DOHH2 (cell line): ENCODE measurements around the gene KLHL33.

ENCODE experiments used
- CTCF ChIP-seq: fragments of 200-600 bp; sonication (generic); IDR thresholded peaks from one replicate; pipeline ENCODE4 v1.5.1; 2014; ENCODE audit warnings: antibody characterized with exemption, mild to moderate bottlenecking, low read depth, low read length; ENCODE audit not compliant: poor library complexity, severe bottlenecking
- EZH2phosphoT487 ChIP-seq: fragments of 200-600 bp; sonication (generic); IDR thresholded peaks from 2 replicates; pipeline ENCODE4 v1.6.1; 2017; ENCODE audit warnings: borderline replicate concordance, mild to moderate bottlenecking, antibody characterized with exemption, low read length, moderate library complexity, mixed read lengths

DNA sequence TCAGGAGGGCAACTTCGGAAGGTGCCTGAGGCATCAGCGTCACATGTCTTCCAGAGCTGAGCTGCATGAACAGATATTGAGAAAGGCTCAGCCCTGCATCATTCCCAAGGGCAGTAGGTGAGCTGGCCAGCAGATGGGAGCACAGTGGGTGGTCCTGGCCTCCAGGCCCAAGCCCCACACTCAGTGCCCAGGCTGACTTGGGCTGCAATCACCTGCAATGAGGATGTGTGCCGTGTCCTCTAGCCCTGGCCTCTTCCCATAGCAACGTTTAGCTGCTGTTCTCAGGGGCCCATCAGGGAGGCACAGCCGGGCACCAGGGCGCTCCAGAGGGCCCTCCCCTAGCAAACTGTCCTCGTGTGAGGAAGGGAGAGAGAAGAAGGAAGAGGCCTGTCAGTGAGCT, 54.6 kb downstream of the KLHL33 start:
- TF ChIP-seq CTCF (no peak), EZH2phosphoT487 (no peak)
